Bladder microvascular endothelial cell (primary cell): Measurements from ENCODE around the gene CCDC167. TPM values are rescaled to one million over a fixed set of nuclear protein-coding genes. Genes with fewer than 3 reads are reported as not detected.

Source experiments
- total RNA-seq: library from RNA; depleted of rRNA; stranded (reverse); fragments of >200 nt; gene quantifications from 2 replicates; pipeline ENCODE4 v1.2.3, GENCODE V29; 2014

The CCDC167 gene
- total RNA-seq, result 17.4 and 26.4 TPM in 2 replicates

DNA sequence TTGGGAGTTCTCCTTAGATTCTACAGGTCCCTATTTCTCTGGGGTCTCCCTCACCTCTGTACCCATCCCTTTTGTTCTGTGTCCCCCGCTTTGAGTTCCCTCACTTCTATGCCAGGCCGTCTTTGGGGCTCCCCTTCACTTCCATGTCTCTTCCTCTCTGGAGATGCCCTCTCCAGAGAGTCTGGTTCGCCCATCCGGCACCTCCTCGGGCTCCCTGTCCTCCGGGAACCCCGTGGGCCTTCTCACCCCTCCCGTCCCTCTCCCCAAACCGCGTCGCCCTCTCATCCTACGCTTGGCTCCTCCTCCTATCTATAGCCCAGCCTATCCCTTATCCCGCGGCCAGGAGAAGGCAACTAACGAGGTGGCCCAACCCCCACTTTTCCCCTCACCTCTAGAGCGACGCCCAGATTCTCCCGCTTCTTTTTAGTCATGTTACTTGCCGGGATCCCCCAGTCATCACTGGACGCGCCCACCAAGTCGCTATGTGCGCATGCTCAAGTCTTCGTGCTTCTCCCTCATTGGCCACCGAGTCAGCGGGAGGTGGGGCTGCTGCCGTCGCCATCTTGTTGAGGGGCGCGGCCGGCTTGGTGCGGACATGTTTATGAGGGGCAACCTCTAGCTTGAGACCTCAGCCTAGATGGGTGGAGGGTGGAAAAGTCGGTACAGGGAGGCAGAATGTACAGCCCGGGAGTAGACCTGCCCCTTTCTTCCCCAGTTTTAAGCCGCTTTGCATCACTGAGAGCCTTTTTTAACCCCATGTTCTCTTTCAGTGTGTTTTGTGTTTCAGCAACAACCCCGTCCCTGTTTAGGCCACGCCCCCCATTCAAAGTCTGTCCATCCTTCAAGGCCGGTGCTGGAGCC lies at the start of gene CCDC167:
CCDC167 (minus strand) TSS at position 461 of the 861 bp plus-strand sequence; CDS start at position 431, 30 bp downstream.

Other genes starting within 250 kb of the CCDC167 start
- gene TBC1D22B, start 242.1 kb downstream of the CCDC167 start, total RNA-seq, result 5.3 and 10.8 TPM in 2 replicates
- 6.8 and 28.6 TPM in 2 replicates for gene TMEM217, start 241.7 kb downstream of the CCDC167 start, total RNA-seq
- 19.8 and 39.5 TPM in 2 replicates for gene RNF8, start 145.9 kb downstream of the CCDC167 start, total RNA-seq
- gene CMTR1, start 66.7 kb downstream of the CCDC167 start, total RNA-seq, result 23.6 and 40.6 TPM in 2 replicates
- 2.4 TPM in 1 of 2 replicates, not detected in the other for gene MDGA1, start 198.0 kb upstream of the CCDC167 start, total RNA-seq